GM23248 (cell line): ENCODE measurements around the gene DIAPH3.

Experiments used
- EZH2 ChIP-seq: fragments of 200-600 bp; sonication (generic); IDR thresholded peaks from 2 replicates; pipeline ENCODE4 v1.6.1; 2018; ENCODE audit warnings: antibody characterized with exemption, mild to moderate bottlenecking; ENCODE audit not compliant: insufficient read depth, poor library complexity, severe bottlenecking
- EZH2phosphoT487 ChIP-seq: fragments of 200-600 bp; sonication (generic); IDR thresholded peaks from 2 replicates; pipeline ENCODE4 v1.6.1; 2018; ENCODE audit warnings: antibody characterized with exemption, moderate library complexity, mild to moderate bottlenecking, low read depth; ENCODE audit not compliant: insufficient read depth

DNA sequence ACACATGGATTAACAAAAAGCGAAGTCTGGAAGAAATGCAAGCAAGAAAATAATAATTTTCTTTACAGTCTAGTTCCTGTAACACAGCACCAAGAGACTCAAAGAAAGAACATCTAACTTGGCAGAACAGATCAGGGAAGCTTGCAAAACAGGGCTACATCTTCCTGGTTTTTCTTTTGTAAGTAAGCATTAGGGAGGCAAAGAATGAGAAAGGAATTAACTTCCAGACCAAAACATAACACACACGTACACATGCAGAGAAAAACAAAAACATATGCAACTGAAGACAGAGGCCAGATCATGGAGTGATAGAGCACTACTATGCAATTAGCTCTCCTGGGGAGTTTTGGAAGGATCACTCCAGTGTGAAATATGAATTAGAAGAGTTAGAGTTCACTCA is 120.5 kb downstream of the DIAPH3 start:
- TF ChIP-seq EZH2 (no peak), EZH2phosphoT487 (no peak)
